Heart left ventricle (tissue), 16 donors: ENCODE measurements around the gene CXCL1. TPM values are rescaled to one million over a fixed set of nuclear protein-coding genes. Genes with fewer than 3 reads are reported as not detected.

ENCODE experiments used
- ATAC-seq, 4 donors: fragments of 200-7000 bp; cut with Tn5 transposase; one replicate each; pipeline ENCODE4 v1.9.1; 2020 to 2022; ENCODE audit warnings: moderate library complexity in 4 of 4, mild to moderate bottlenecking in 3 of 4, moderate number of reproducible peaks in 1 of 4
- DNase-seq, 5 donors: peaks; one replicate each; pipeline ENCODE4 v3.0.0-alpha.2; 2020
- H3K27ac ChIP-seq, 12 donors: fragments of 200-600 bp; sonication (generic) in 4 of 12; one replicate each; pipeline versions ENCODE4 v1.5.0 to v1.8.0; 2016 to 2022; ENCODE audit warnings: mild to moderate bottlenecking in 2 of 12
- H3K27me3 ChIP-seq, 9 donors: fragments of 200-600 bp; sonication (generic) in 2 of 9; one replicate each; pipeline versions ENCODE4 v1.5.1 to v1.8.0; 2016 to 2022; ENCODE audit warnings: mild to moderate bottlenecking in 3 of 9
- H3K36me3 ChIP-seq, 9 donors: fragments of 200-600 bp; sonication (generic) in 2 of 9; one replicate each; pipeline versions ENCODE4 v1.5.0 to v1.8.0; 2018 to 2022; ENCODE audit warnings: mild to moderate bottlenecking in 2 of 9
- H3K4me1 ChIP-seq, 12 donors: fragments of 200-600 bp; sonication (generic) in 4 of 12; one replicate each; pipeline versions ENCODE4 v1.5.0 to v1.8.0; 2016 to 2022; ENCODE audit warnings: mild to moderate bottlenecking in 3 of 12
- H3K4me3 ChIP-seq, 12 donors: fragments of 200-600 bp; sonication (generic) in 4 of 12; one replicate each; pipeline versions ENCODE4 v1.5.0 to v1.8.0; 2017 to 2022; ENCODE audit warnings: mild to moderate bottlenecking in 9 of 12, moderate library complexity in 4 of 12
- H3K9me3 ChIP-seq, 12 donors: fragments of 200-600 bp; sonication (generic) in 4 of 12; one replicate each; pipeline versions ENCODE4 v1.5.0 to v1.8.0; 2016 to 2022; ENCODE audit warnings: mild to moderate bottlenecking in 1 of 12
- CTCF ChIP-seq, 12 donors: fragments of 200-600 bp; sonication (generic) in 4 of 12; IDR thresholded peaks; one replicate each; pipeline versions ENCODE4 v1.5.0 to v1.8.0; 2018 to 2022; ENCODE audit warnings: antibody characterized with exemption in 12 of 12, mild to moderate bottlenecking in 5 of 12
- POLR2A ChIP-seq, 2 donors: fragments of 450-650 bp; IDR thresholded peaks; one replicate each; pipeline ENCODE4 v1.6.1; 2017; ENCODE audit warnings: antibody characterized with exemption in 2 of 2, mild to moderate bottlenecking in 2 of 2, moderate library complexity in 2 of 2
- WGBS, 4 donors: extraction: QIAGEN DNeasy Blood & Tissue Kit in 2 of 4; methylation state at CpG; one replicate each; pipeline versions ENCODE4 v1.1.5 to v1.1.7; 2013 to 2018; 5-methylcytosine and 5-hydroxymethylcytosine counted together
- intact Hi-C, 10 donors: fragments of 100-400 bp; cut with DNase I; formaldehyde crosslinking; loops; one replicate each; pipeline versions ENCODE4 v1.11.1 to v1.14.2; 2022
- polyA plus RNA-seq, 2 donors: library from polyadenylated mRNA; stranded (reverse); fragments of 200-250 nt; gene quantifications; one replicate each; pipeline ENCODE4 v1.2.3, GENCODE V29; 2013
- total RNA-seq, 9 donors: library from RNA; depleted of rRNA in 2 of 9; stranded (reverse); fragments of >200 nt in 2 of 9; fragmentation: NEBNext Ultra II Directional in 3 of 9; extraction: Animal tissue kit (Norgen Biotek cat#: 25700) in 3 of 9; gene quantifications; one replicate each; pipeline versions ENCODE4 v1.1.0 to v1.2.4, GENCODE V29; 2016 to 2023
- donor health status: ischemic (EF 13 %, LVEDD 7.1; RV severe dilation, severe dysfunction).
- donor health status: healthy with polysubstance abuse.
- donor health status: DM: no; HTN: yes; CAD: no.
- donor health status: DM: no; HTN: no; CAD: no.
- donor health status: ischemic (EF 25% LVEDD 6.9; RV normal size, moderate dysfunction).
- donor health status: ischemic (EF 25% LVEDD 5.7; RV mildly dilated, moderate dysfunction).
- donor health status: healthy.
- donor health status: DM: yes; HTN: yes; CAD: no.
- donor health status: ischemic (EF 35%, LVEDD 5.7; RV mildly dilated, moderate dysfunction).
- donor health status: nonischemic (EF 11% LVEDD 7.7; RV severe dilation, severe dysfunction).
- donor health status: DM: yes; HTN: yes; CAD: no.
- donor health status: PGD.
- donor health status: ischemic (EF 29% LVEDD 5.4; RV normal size, mild dysfunction).
- donor health status: nonischemic (EF 23%, LVEDD 6.1; RV moderate dilation, normal function).

The CXCL1 gene
- total and polyA plus RNA-seq, 11 donors, result 0.26 to 14.9 (median 1.7) TPM; not detected in 1

- ATAC-seq (no peak), DNase-seq (no peak)
- Histone ChIP-seq H3K36me3 (no peaks in the 10 kb centered on the region), H3K9me3 (no peaks in the 10 kb centered on the region), H3K4me3 (no peak overlapping the region), H3K27me3 (peaks cover 0 to 14% (median 0%) of the 10 kb centered on the region in 9 donors), H3K27ac (peak overlapping the region in 1 of 12 donors; percentile 12), H3K4me1 (peaks cover 0 to 10% (median 0%) of the 10 kb centered on the region in 12 donors)
- intact Hi-C loops, result no loop called here
- 39 to 53% (median 49%) methylated on average over 2 of the region's 2 CpGs for WGBS, 4 donors
- no peak for TF ChIP-seq POLR2A (IDR thresholded peaks at IDR 0.05)
- no peak for TF ChIP-seq CTCF (IDR thresholded peaks at IDR 0.05)
These were observed 24.4 kb upstream of the CXCL1 start for GRCh38 chr4:73844806-73845205.

GRCh38 chr4:73847526-73848182 is 21.5 kb upstream of the CXCL1 start:
- WGBS, 4 donors, result 83 to 87% (median 87%) methylated on average over 3 of the region's 3 CpGs
- no peak for ATAC-seq
- intact Hi-C loops, result no loop called here

GRCh38 chr4:73848183-73848777 is 20.9 kb upstream of the CXCL1 start:
- no peak for ATAC-seq
- H3K9me3 ChIP-seq, result no peaks in the 10 kb centered on the region
- WGBS, 4 donors, result 68 to 89% (median 86%) methylated on average over 1 of the region's 1 CpG
- no peaks in the 10 kb centered on the region for H3K36me3 ChIP-seq
- peaks cover 0 to 14% (median 0%) of the 10 kb centered on the region in 12 donors for H3K4me1 ChIP-seq
- TF ChIP-seq CTCF (IDR thresholded peaks at IDR 0.05) (no peak), POLR2A (IDR thresholded peaks at IDR 0.05) (no peak)
- intact Hi-C loops, result no loop called here
- no peak overlapping the region for H3K4me3 ChIP-seq
- peaks cover 0 to 15% (median 0%) of the 10 kb centered on the region in 9 donors for H3K27me3 ChIP-seq
- DNase-seq, result no peak
- H3K27ac ChIP-seq, result no peak overlapping the region

More at GRCh38 chr4:73847526-73848182, 21.5 kb upstream of the CXCL1 start:
- TF ChIP-seq CTCF (IDR thresholded peaks at IDR 0.05) (no peak), POLR2A (IDR thresholded peaks at IDR 0.05) (no peak)
- Histone ChIP-seq H3K27ac (no peak overlapping the region), H3K27me3 (peaks cover 0 to 11% (median 0%) of the 10 kb centered on the region in 9 donors), H3K4me3 (no peak overlapping the region), H3K36me3 (no peaks in the 10 kb centered on the region), H3K4me1 (peaks cover 0 to 10% (median 0%) of the 10 kb centered on the region in 12 donors), H3K9me3 (no peaks in the 10 kb centered on the region)
- no peak for DNase-seq

GRCh38 chr4:73850261-73850970 is 18.8 kb upstream of the CXCL1 start:
- Histone ChIP-seq H3K27me3 (peaks cover 0 to 16% (median 0%) of the 10 kb centered on the region in 9 donors), H3K9me3 (no peaks in the 10 kb centered on the region), H3K4me1 (peaks cover 0 to 8% (median 0%) of the 10 kb centered on the region in 12 donors), H3K36me3 (no peaks in the 10 kb centered on the region), H3K27ac (no peak overlapping the region), H3K4me3 (no peak overlapping the region)
- ATAC-seq (no peak), DNase-seq (no peak)
- TF ChIP-seq POLR2A (IDR thresholded peaks at IDR 0.05), result no peak
- no peak for TF ChIP-seq CTCF (IDR thresholded peaks at IDR 0.05)
- intact Hi-C loops, result no loop called here
- 79 to 85% (median 81%) methylated on average over 4 of the region's 4 CpGs for WGBS, 4 donors
